ENCODE data around the gene PLA2G4F.

The PLA2G4F gene

GRCh38 chr15:42163947-42164550 lies 7.6 kb upstream of the PLA2G4F start:
- DNase-seq = no peak

- DNase-seq = no peak
These were observed 6.9 kb upstream of the PLA2G4F start for GRCh38 chr15:42163291-42163690.

GRCh38 chr15:42160136-42160535 lies 3.7 kb upstream of the PLA2G4F start:
- DNase-seq = no peak

- no peak for DNase-seq
These were observed 3.1 kb upstream of the PLA2G4F start for GRCh38 chr15:42159381-42160015.

GRCh38 chr15:42158941-42159340 lies 2.5 kb upstream of the PLA2G4F start:
- DNase-seq = no peak

- DNase-seq = no peak
These were observed 1.7 kb upstream of the PLA2G4F start for GRCh38 chr15:42157981-42158765.

GRCh38 chr15:42157381-42157780 lies 945 bp upstream of the PLA2G4F start:
- no peak for DNase-seq

- DNase-seq = no peak
These were observed 742 bp downstream of the PLA2G4F start for GRCh38 chr15:42155546-42156242.

GRCh38 chr15:42154956-42155355 lies 1.5 kb downstream of the PLA2G4F start:
- no peak for DNase-seq

- no peak for DNase-seq
These were observed 2.1 kb downstream of the PLA2G4F start for GRCh38 chr15:42154212-42154941.

GRCh38 chr15:42153874-42154211 lies 2.6 kb downstream of the PLA2G4F start:
- DNase-seq = no peak

- DNase-seq = no peak
These were observed 3.3 kb downstream of the PLA2G4F start for GRCh38 chr15:42152921-42153698.

GRCh38 chr15:42152196-42152920 lies 4.1 kb downstream of the PLA2G4F start:
- DNase-seq = peak; percentile 47

GRCh38 chr15:42151736-42152135 lies 4.7 kb downstream of the PLA2G4F start:
- DNase-seq = peak; percentile 64

GRCh38 chr15:42151141-42151561 lies 5.3 kb downstream of the PLA2G4F start:
- DNase-seq = no peak

GRCh38 chr15:42150219-42150970 lies 6.0 kb downstream of the PLA2G4F start:
- no peak for DNase-seq

GRCh38 chr15:42149493-42150218 lies 6.8 kb downstream of the PLA2G4F start:
- no peak for DNase-seq

- DNase-seq = no peak
These were observed 7.5 kb downstream of the PLA2G4F start for GRCh38 chr15:42148808-42149492.

- DNase-seq = no peak
These were observed 9.1 kb downstream of the PLA2G4F start for GRCh38 chr15:42147431-42147735.
